Measurements from ENCODE around the gene PRM1. TPM values are rescaled to one million over a fixed set of nuclear protein-coding genes. Genes with fewer than 3 reads are reported as not detected.

Gene PRM1
- total and polyA plus RNA-seq, 2 of the 8 experiments (the other 6 are each of a cell fraction or from before 2014, with no cell fraction given) = 0.54 to 0.82 TPM

GRCh38 chr16:11249233-11250061 lies 31.7 kb downstream of the PRM1 start (continued):
- TF ChIP-seq PHF8 (conservative IDR thresholded peaks at IDR 0.05; ENCODE audit: low read depth, low read length) (no peak), CEBPB (IDR thresholded peaks at IDR 0.05; ENCODE audit: low read depth, low read length) (no peak), MAFK (IDR thresholded peaks at IDR 0.05; ENCODE audit: low read depth, low read length) (no peak), JUN (IDR thresholded peaks at IDR 0.05; ENCODE audit: low read depth, low read length) (no peak), YY1 (IDR thresholded peaks at IDR 0.05; ENCODE audit: low read depth, low read length) (no peak), RFX5 (IDR thresholded peaks at IDR 0.05; ENCODE audit: borderline replicate concordance, low read depth, low read length) (no peak), EGR1 (IDR thresholded peaks at IDR 0.05; ENCODE audit: borderline replicate concordance, low read depth, low read length) (no peak), SIX5 (IDR thresholded peaks at IDR 0.05; ENCODE audit: low read depth, low read length) (no peak)

All from H1 (cell line).